ENCODE data around the gene SOWAHD.
A peak's percentile ranks its signal among the peaks of the same experiment; 100 is the strongest.

The SOWAHD gene

DNA sequence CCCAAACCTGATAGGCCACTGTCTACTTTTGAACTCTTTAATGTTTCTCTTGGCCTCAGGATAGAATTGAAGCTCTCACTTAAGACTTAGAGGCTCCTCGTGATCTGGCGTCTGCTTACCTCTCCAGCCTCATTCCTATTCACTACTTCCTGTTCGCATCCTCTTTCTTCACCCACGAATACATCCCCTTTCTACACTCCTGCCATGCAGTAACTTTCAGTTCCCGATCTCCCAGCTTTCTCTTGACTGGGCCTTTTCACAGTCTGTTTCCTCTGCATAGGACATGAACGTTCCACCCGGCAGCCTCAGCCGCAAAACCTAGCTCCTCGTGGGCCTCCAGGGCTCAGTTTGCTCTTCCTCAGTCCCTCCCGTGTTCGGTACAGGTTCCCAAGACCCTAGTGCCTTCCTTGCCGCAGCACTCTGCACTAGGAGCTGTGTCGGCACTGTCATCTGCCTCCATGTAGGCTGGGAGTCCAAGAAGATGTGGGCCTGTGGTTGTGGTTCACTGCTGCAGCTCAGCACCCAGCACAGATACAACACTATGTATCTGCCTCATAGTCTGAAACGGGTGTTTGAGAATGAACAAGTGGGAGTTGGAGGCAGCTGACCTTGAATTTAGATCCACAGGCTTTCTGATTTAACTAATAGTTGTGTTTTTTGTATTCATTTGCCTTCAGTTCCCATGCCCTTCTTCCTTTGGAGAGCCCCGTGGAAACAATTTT, 17.3 kb downstream of the SOWAHD start:
- CTCF ChIA-PET, result interaction anchor here (1.7 to 2.4 kb wide), 2 partner anchors 9 to 259 kb away, joined by 6 to 10 read pairs; no protein-coding TSS in a partner anchor
- POLR2A ChIA-PET, result interaction anchor here (0.8 kb wide), 1 partner anchor 9 kb away, joined by 3 read pairs; no protein-coding TSS in a partner anchor
- H3K4me3 ChIP-seq (ENCODE audit: low read depth, low read length), result no peak overlapping the region
- TF ChIP-seq, protein P1, sequence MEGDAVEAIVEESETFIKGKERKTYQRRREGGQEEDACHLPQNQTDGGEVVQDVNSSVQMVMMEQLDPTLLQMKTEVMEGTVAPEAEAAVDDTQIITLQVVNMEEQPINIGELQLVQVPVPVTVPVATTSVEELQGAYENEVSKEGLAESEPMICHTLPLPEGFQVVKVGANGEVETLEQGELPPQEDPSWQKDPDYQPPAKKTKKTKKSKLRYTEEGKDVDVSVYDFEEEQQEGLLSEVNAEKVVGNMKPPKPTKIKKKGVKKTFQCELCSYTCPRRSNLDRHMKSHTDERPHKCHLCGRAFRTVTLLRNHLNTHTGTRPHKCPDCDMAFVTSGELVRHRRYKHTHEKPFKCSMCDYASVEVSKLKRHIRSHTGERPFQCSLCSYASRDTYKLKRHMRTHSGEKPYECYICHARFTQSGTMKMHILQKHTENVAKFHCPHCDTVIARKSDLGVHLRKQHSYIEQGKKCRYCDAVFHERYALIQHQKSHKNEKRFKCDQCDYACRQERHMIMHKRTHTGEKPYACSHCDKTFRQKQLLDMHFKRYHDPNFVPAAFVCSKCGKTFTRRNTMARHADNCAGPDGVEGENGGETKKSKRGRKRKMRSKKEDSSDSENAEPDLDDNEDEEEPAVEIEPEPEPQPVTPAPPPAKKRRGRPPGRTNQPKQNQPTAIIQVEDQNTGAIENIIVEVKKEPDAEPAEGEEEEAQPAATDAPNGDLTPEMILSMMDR (IDR thresholded peaks at IDR 0.05; ENCODE audit: insufficient read depth, low read length, missing control alignments), result no peak
- DNase-seq (ENCODE audit: low read depth, low spot score), result no peak

GRCh38 chrX:119778829-119779228, 20.4 kb downstream of the SOWAHD start:
- no peak overlapping the region for H3K4me3 ChIP-seq (ENCODE audit: low read depth, low read length)
- POLR2A ChIA-PET, result no interaction called here
- CTCF ChIA-PET, result interaction anchor here (0.8 kb wide), 1 partner anchor 15 kb away, joined by 4 read pairs; no protein-coding TSS in a partner anchor
- TF ChIP-seq, protein P1 (IDR thresholded peaks at IDR 0.05; ENCODE audit: insufficient read depth, low read length, missing control alignments), result no peak
- no peak for DNase-seq (ENCODE audit: low read depth, low spot score)

GRCh38 chrX:119783026-119783425, 24.6 kb downstream of the SOWAHD start:
- ChIA-PET CTCF (interaction anchor here (1.0 to 2.1 kb wide), 2 partner anchors 208 to 300 kb away, joined by 3 to 5 read pairs; no protein-coding TSS in a partner anchor), POLR2A (no interaction called here)
- H3K4me3 ChIP-seq (ENCODE audit: low read depth, low read length), result no peak overlapping the region
- TF ChIP-seq, protein P1 (IDR thresholded peaks at IDR 0.05; ENCODE audit: insufficient read depth, low read length, missing control alignments), result no peak
- no peak for DNase-seq (ENCODE audit: low read depth, low spot score)

DNA sequence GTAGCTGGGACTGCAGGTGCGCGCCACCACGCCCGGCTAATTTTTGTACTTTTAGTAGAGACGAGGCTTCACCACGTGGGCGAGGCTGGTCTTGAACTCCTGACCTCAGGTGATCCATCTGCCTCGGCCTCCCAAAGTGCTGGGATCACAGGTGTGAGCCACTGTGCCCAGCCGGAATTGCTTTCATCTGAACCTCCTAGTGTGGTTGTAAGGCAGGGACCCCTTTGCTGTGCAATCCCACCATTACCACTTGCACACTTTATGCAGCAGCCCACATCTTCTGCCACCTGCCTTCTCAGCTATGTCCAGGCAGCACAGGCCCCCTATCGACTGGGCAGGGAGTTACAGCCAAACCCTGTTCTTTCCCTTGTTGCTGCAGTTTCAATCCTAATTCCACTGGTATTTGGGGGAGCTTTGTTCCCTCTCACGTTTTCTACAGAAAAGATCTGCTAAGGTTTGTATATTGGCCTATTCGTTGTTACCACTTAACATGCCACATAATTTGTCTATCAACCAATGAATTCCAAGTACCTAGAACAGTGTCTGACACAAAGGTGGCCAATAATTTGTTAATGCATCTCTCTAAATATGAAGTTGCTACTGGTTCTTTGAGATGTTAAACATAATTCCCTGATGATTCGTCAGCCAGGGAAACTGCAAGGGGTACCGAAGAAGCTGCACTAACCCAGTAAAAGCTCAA, 26.5 kb downstream of the SOWAHD start:
- TF ChIP-seq, protein P1 (IDR thresholded peaks at IDR 0.05; ENCODE audit: insufficient read depth, low read length, missing control alignments), result peak; percentile 54
- H3K4me3 ChIP-seq (ENCODE audit: low read depth, low read length), result no peak overlapping the region
- ChIA-PET CTCF (interaction anchor here (0.7 to 2.1 kb wide), 6 partner anchors 9 to 302 kb away, joined by 3 to 6 read pairs (median 3); partner anchors contain the start of gene SOWAHD), POLR2A (interaction anchor here (1.7 kb wide), 1 partner anchor 10 kb away, joined by 3 read pairs; no protein-coding TSS in a partner anchor)
- DNase-seq (ENCODE audit: low read depth, low spot score), result no peak

DNA sequence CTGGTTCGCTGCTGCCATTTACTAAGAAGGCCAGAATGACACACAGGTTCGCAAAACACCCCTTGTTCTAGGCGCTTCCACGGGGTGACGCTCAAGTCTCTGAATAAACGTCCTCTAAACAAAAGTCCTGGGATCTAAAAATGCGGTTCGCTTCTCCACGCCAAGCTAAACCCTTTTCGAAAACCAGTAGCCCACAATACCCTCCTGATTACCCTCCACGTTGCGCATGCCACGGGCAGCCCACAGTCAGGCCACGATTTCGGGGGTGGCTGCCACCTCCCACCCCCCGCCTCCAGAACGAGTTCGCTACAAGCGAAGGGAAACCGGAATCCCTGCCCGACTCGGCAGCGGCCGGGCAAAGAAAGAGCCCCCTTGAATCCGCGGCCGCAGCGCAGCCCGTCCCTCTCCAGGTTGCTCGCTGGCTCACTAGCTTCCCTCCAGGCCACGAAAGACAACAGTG, 32.6 kb downstream of the SOWAHD start:
- no peak for DNase-seq (ENCODE audit: low read depth, low spot score)
- ChIA-PET CTCF (interaction anchor here (1.4 kb wide), 2 partner anchors 181 to 321 kb away, joined by 3 to 4 read pairs; no protein-coding TSS in a partner anchor), POLR2A (interaction anchor here (0.7 to 1.8 kb wide), 10 partner anchors 19 to 678 kb away, joined by 3 to 10 read pairs (median 7); partner anchors contain the start of genes LAMP2, NDUFA1, RNF113A and SEPTIN6)
- TF ChIP-seq, protein P1 (IDR thresholded peaks at IDR 0.05; ENCODE audit: insufficient read depth, low read length, missing control alignments), result peak; percentile 15
- peak overlapping the region; percentile 72 for H3K4me3 ChIP-seq (ENCODE audit: low read depth, low read length)
